Colonic mucosa (tissue), 4 donors: ENCODE data around the gene AURKAIP1. TPM values are rescaled to one million over a fixed set of nuclear protein-coding genes. Genes with fewer than 3 reads are reported as not detected.

Experiments
- DNase-seq: peaks from one replicate; pipeline ENCODE4 v3.0.0-alpha.2; 2020
- H3K27ac ChIP-seq: fragments of 200-600 bp; one replicate; pipeline ENCODE4 v1.8.0; 2021
- H3K27me3 ChIP-seq: fragments of 200-600 bp; one replicate; pipeline ENCODE4 v1.8.0; 2021
- H3K36me3 ChIP-seq: fragments of 200-600 bp; one replicate; pipeline ENCODE4 v1.8.0; 2021
- H3K4me1 ChIP-seq: fragments of 200-600 bp; one replicate; pipeline ENCODE4 v1.8.0; 2021; ENCODE audit warnings: mild to moderate bottlenecking
- H3K4me3 ChIP-seq: fragments of 200-600 bp; one replicate; pipeline ENCODE4 v1.8.0; 2021
- H3K9ac ChIP-seq, 2 donors: one replicate each; pipeline ENCODE4 v1.7.0; 2013; ENCODE audit warnings: control low read depth in 2 of 2, low read depth in 2 of 2, low read length in 2 of 2
- H3K9me3 ChIP-seq: fragments of 200-600 bp; one replicate; pipeline ENCODE4 v1.8.0; 2021
- CTCF ChIP-seq: fragments of 200-600 bp; IDR thresholded peaks from one replicate; pipeline ENCODE4 v1.8.0; 2022; ENCODE audit warnings: antibody characterized with exemption, mild to moderate bottlenecking
- intact Hi-C: fragments of 100-400 bp; cut with DNase I; formaldehyde crosslinking; loops from one replicate; pipeline ENCODE4 v1.14.1; 2022
- total RNA-seq, 2 donors: library from RNA; stranded (reverse); fragmentation: NEBNext Ultra II Directional in 1 of 2; extraction: Animal tissue kit (Norgen Biotek cat#: 25700) in 1 of 2; gene quantifications; one replicate each; pipeline ENCODE4 v1.2.1, GENCODE V29; 2021
- donor health status: healthy.
- donor health status: DM: no; HTN: no; CAD: no.
- donor health status: DM: no; HTN: no; CAD: no.

AURKAIP1 gene
- total RNA-seq, 2 donors from 2014 or later, result 179 to 332 TPM

- peak; percentile 27 for TF ChIP-seq CTCF
- Histone ChIP-seq H3K9me3 (no peaks in the 10 kb centered on the region), H3K27ac (no peak overlapping the region), H3K4me3 (no peak overlapping the region), H3K9ac (no peak overlapping the region), H3K36me3 (peaks cover 13% of the 10 kb centered on the region), H3K4me1 (peaks cover 22% of the 10 kb centered on the region), H3K27me3 (no peaks in the 10 kb centered on the region)
- intact Hi-C loops, result no loop called here
- DNase-seq, result peak; percentile 45
Observed at GRCh38 chr1:1402072-1402900, 27.3 kb upstream of the AURKAIP1 start.

GRCh38 chr1:1401457-1402010, 26.5 kb upstream of the AURKAIP1 start:
- no peak overlapping the region for H3K4me3 ChIP-seq
- H3K36me3 ChIP-seq, result peaks cover 13% of the 10 kb centered on the region
- H3K27ac ChIP-seq, result no peak overlapping the region
- H3K4me1 ChIP-seq, result peaks cover 22% of the 10 kb centered on the region
- H3K9ac ChIP-seq, result no peak overlapping the region
- no peaks in the 10 kb centered on the region for H3K27me3 ChIP-seq
- intact Hi-C loops, result no loop called here
- TF ChIP-seq CTCF, result no peak
- no peak for DNase-seq
- no peaks in the 10 kb centered on the region for H3K9me3 ChIP-seq

GRCh38 chr1:1400576-1401456, 25.8 kb upstream of the AURKAIP1 start:
- intact Hi-C loops, result no loop called here
- Histone ChIP-seq H3K4me3 (peak overlapping the region; percentile 98), H3K27ac (no peak overlapping the region), H3K4me1 (peaks cover 16% of the 10 kb centered on the region), H3K27me3 (no peaks in the 10 kb centered on the region), H3K9me3 (no peaks in the 10 kb centered on the region), H3K36me3 (peaks cover 13% of the 10 kb centered on the region), H3K9ac (peak overlapping the region in 1 of 2 donors; percentile 91)
- no peak for DNase-seq
- TF ChIP-seq CTCF, result no peak

GRCh38 chr1:1399872-1400575, 25.0 kb upstream of the AURKAIP1 start:
- H3K36me3 ChIP-seq, result peaks cover 15% of the 10 kb centered on the region
- DNase-seq, result no peak
- intact Hi-C loops, result no loop called here

More at GRCh38 chr1:1399872-1400575, 25.0 kb upstream of the AURKAIP1 start:
- H3K27me3 ChIP-seq, result no peaks in the 10 kb centered on the region
- H3K9ac ChIP-seq, result peak overlapping the region; percentile 91 to 93
- peaks cover 16% of the 10 kb centered on the region for H3K4me1 ChIP-seq
- peak overlapping the region; percentile 65 for H3K27ac ChIP-seq
- H3K4me3 ChIP-seq, result peak overlapping the region; percentile 98
- TF ChIP-seq CTCF, result no peak
- no peaks in the 10 kb centered on the region for H3K9me3 ChIP-seq
